Measurements from ENCODE around the gene FAM168A. TPM values are rescaled to one million over a fixed set of nuclear protein-coding genes. Genes with fewer than 3 reads are reported as not detected.

FAM168A gene
- total RNA-seq, 1 experiment from 2014 or later: 62.8 TPM

- Histone ChIP-seq H3K27ac (ENCODE audit: low read length) (no peak overlapping the region), H3K36me3 (ENCODE audit: control insufficient read depth, insufficient read depth, low read length) (no peaks in the 10 kb centered on the region), H3K27me3 (ENCODE audit: control insufficient read depth, insufficient read depth, low read length) (no peaks in the 10 kb centered on the region), H3K9me3 (ENCODE audit: control insufficient read depth, insufficient read depth, low read depth, low read length) (no peaks in the 10 kb centered on the region), H3K4me1 (ENCODE audit: control insufficient read depth, insufficient read depth, low read length) (peaks cover 45% of the 10 kb centered on the region), H3K4me3 (ENCODE audit: low read depth in 2 of 2, low read length in 2 of 2) (no peak overlapping the region)
- no TSS peak for BruUV-seq (replicated peaks)
- in situ Hi-C loops (cut with HindIII; ENCODE audit: low pct_unique_long_range_greater_than_20kb, low sequenced_read_pairs) (no loop called here), intact Hi-C loops (cut with micrococcal nuclease; ENCODE audit: unreplicated experiment) (no loop called here)
- TF ChIP-seq, protein P1, sequence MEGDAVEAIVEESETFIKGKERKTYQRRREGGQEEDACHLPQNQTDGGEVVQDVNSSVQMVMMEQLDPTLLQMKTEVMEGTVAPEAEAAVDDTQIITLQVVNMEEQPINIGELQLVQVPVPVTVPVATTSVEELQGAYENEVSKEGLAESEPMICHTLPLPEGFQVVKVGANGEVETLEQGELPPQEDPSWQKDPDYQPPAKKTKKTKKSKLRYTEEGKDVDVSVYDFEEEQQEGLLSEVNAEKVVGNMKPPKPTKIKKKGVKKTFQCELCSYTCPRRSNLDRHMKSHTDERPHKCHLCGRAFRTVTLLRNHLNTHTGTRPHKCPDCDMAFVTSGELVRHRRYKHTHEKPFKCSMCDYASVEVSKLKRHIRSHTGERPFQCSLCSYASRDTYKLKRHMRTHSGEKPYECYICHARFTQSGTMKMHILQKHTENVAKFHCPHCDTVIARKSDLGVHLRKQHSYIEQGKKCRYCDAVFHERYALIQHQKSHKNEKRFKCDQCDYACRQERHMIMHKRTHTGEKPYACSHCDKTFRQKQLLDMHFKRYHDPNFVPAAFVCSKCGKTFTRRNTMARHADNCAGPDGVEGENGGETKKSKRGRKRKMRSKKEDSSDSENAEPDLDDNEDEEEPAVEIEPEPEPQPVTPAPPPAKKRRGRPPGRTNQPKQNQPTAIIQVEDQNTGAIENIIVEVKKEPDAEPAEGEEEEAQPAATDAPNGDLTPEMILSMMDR (IDR thresholded peaks at IDR 0.05): no peak
- TF ChIP-seq SIN3A (IDR thresholded peaks at IDR 0.05; ENCODE audit: borderline replicate concordance, insufficient read depth, low read depth, low read length): no peak
- TF ChIP-seq POLR2AphosphoS5 (IDR thresholded peaks at IDR 0.05; ENCODE audit: low read depth, low read length): no peak
- no peak for TF ChIP-seq TCF7L2 (IDR thresholded peaks at IDR 0.05; ENCODE audit: low read depth, low read length)
- ATAC-seq (no peak), DNase-seq (ENCODE audit: low read depth, low spot score) (no peak)
- ChIA-PET CTCF (interaction anchor here (0.6 kb wide), 1 partner anchor 240 kb away, joined by 3 read pairs; no protein-coding TSS in a partner anchor), POLR2A (no interaction called here)
These were observed 215.2 kb downstream of the FAM168A start for GRCh38 chr11:73382747-73383146.

GRCh38 chr11:73382183-73382582 lies 215.7 kb downstream of the FAM168A start:
- ChIA-PET POLR2A (no interaction called here), CTCF (no interaction called here)
- DNase-seq (ENCODE audit: low read depth, low spot score) (no peak), ATAC-seq (no peak)
- Histone ChIP-seq H3K4me3 (ENCODE audit: low read depth in 2 of 2, low read length in 2 of 2) (no peak overlapping the region), H3K9me3 (ENCODE audit: control insufficient read depth, insufficient read depth, low read depth, low read length) (no peaks in the 10 kb centered on the region), H3K4me1 (ENCODE audit: control insufficient read depth, insufficient read depth, low read length) (peaks cover 48% of the 10 kb centered on the region), H3K27me3 (ENCODE audit: control insufficient read depth, insufficient read depth, low read length) (no peaks in the 10 kb centered on the region), H3K36me3 (ENCODE audit: control insufficient read depth, insufficient read depth, low read length) (no peaks in the 10 kb centered on the region), H3K27ac (ENCODE audit: low read length) (no peak overlapping the region)
- TF ChIP-seq TCF7L2 (IDR thresholded peaks at IDR 0.05; ENCODE audit: low read depth, low read length): no peak
- no peak for TF ChIP-seq REST (IDR thresholded peaks at IDR 0.05; ENCODE audit: insufficient read depth in 1 of 2, low read depth in 2 of 2, low read length in 1 of 2)
- TF ChIP-seq, protein P1 (IDR thresholded peaks at IDR 0.05): no peak
- TF ChIP-seq POLR2AphosphoS5 (IDR thresholded peaks at IDR 0.05; ENCODE audit: low read depth, low read length): no peak
- no peak for TF ChIP-seq SIN3A (IDR thresholded peaks at IDR 0.05; ENCODE audit: borderline replicate concordance, insufficient read depth, low read depth, low read length)
- no TSS peak for BruUV-seq (replicated peaks)
- intact Hi-C loops (cut with micrococcal nuclease; ENCODE audit: unreplicated experiment) (no loop called here), in situ Hi-C loops (cut with HindIII; ENCODE audit: low pct_unique_long_range_greater_than_20kb, low sequenced_read_pairs) (no loop called here)
